Amniotic stem cell (primary cell): ENCODE measurements around the gene NOL7.

ENCODE experiments used
- DNase-seq: peaks from one replicate; lab custom pipeline; 2025; lab: John Stamatoyannopoulos, UW

NOL7 gene

DNA sequence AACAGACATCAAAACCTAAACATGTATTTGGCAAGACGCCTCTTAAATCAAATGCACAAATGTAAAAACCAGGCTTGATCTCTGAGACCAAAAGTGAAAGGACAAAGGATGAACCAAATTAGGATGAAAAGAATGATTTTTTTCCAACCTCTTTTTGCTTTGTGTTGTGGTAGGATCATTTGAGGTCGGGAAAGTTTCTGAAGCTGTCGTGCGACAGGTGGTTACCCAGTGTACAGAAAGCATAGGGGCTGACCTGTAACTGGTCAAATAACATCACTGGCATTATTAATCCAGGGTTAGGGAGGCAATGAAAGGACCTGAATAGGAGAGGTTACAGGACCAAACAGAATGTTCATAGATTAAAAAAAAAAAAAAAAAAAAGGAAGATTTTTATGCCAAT is 18.1 kb upstream of the NOL7 start:
- no peak for DNase-seq

GRCh38 chr6:13600036-13600435 is 15.1 kb upstream of the NOL7 start:
- no peak for DNase-seq

DNA sequence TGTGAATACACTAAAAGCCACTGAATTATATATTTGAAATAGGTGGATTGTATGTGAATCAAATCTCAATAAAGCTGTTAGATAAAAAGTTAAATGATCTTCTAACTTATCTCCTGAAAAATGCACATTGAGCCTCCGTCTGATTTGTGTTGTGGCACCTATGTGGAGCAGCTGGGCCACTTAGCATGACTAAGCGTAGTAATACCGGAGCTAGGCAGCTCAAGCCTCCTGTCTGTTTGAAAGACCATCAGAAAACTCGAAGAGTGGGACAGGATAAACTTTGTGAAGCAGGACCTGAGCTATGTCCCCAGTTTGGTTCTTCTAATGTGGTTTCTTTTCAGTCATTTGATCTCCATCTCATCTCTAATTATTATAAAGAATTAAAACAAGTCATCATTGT is 11.0 kb upstream of the NOL7 start:
- DNase-seq: no peak

- DNase-seq: no peak
These were observed 10.4 kb upstream of the NOL7 start for GRCh38 chr6:13604546-13605416.

- no peak for DNase-seq
These were observed 9.5 kb upstream of the NOL7 start for GRCh38 chr6:13605634-13606033.

DNA sequence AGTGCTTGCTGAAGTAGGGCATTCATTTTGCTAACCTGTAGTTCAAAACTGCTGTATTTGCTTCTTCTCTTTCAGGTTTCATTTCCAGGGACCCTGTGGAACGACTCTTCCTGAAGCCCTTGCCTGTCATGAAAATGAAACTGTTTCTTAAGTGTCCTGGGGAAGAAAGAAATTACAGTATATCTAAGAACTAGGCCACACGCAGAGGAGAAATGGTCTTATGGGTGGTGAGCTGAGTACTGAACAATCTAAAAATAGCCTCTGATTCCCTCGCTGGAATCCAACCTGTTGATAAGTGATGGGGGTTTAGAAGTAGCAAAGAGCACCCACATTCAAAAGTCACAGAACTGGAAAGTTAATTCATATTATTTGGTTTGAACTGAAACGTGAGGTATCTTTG is 3.4 kb upstream of the NOL7 start:
- no peak for DNase-seq

GRCh38 chr6:13613029-13613594 is 2.0 kb upstream of the NOL7 start:
- DNase-seq: no peak

DNA sequence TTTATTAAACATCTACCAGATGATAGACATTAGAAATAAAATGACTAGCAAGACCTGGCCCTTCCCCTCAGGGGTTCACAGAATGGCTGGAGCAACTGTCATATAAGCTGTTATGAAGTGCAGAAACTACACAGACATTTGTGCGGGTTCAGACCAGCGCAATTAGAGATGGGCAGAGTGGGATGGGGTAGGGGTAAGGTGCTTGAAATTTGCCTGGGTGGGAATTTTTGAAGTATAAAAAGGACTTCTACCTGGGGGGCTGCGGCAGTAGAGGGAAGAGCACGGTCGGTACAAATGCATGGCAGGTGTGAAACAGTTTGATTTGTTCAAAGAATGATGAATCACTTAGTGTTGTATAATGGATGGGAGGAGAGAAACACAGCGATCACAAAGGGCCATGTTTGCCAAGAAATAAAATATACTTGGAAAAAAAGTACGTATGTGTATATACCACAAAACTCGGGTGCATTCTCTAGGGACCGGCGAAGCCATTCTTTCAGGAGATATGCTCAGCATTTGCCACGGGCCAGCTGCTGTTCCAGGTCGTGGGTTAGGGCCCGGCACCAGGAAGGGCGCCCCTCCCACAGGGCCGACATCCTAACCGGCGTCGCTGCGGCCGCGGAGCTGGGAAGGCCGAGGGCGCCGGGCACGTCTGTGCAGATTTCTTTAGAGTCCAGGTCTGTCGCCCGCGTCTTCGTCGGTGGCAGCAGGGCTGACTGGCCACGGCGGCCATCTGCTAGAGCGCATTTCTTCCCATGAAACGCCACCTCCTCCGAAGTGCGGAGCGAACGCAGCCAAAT is 809 bp upstream of the NOL7 start:
- DNase-seq: no peak

DNA sequence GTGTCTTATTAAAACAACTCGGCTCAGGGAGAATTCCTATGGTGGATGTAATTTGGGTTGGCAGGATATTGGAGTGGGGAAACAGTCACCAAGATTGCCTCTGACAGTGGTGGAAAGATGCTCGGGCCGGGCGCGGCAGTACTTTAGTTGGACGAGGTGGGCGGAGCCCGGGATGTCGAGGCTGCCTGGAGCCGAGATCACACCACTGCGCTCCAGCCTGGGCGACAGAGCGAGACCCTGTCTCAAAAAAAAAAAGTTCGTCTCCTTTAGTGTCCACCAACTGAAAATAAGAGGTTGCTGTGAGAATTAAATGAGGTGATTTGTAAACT is 621 bp downstream of the NOL7 start:
- DNase-seq: no peak

GRCh38 chr6:13617066-13617465 is 1.9 kb downstream of the NOL7 start:
- no peak for DNase-seq

DNA sequence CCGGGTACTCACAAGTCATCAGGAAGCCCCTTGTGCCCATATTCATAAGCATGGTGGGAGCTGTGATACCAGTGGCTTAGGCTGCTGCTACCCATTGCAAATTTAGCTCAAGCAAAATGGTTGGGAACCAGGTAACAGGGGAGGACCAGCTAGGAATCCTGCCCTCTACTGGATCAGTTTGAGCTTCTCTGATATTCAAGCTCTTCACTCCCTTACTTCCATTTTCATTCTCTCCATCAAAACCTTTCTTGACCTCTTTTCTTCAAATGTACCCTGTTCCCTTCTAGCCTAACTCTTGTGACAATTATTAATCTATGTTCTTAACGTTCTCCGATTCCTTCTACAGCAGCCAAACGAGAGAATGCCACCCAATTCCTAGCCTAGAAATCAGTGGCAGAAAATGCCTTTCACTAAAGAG is 9.7 kb downstream of the NOL7 start:
- DNase-seq: no peak

GRCh38 chr6:13629459-13630116 is 14.5 kb downstream of the NOL7 start:
- DNase-seq: no peak

GRCh38 chr6:13630499-13630898 is 15.4 kb downstream of the NOL7 start:
- no peak for DNase-seq

- DNase-seq: no peak
These were observed 18.2 kb downstream of the NOL7 start for GRCh38 chr6:13633343-13633742.

GRCh38 chr6:13635948-13636658 is 21.0 kb downstream of the NOL7 start:
- no peak for DNase-seq

DNA sequence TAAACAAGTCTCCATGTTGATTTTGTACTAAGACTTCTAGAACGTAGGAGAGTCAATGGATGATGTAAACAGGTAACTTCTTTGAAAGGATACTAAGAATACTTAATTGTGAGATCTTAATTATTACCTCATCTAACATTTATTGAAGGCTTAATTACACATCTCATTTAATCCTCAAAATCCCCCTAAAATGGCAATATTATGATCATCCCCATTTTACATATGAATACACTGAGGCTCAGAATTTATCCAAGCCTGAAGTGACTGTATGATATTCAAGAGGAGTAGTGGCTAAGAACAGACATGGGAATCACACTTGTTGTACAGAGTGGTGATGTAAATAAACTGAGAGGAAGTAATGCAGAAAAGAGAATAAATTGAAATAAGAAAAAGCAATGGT is 22.9 kb downstream of the NOL7 start:
- no peak for DNase-seq

- DNase-seq: no peak
These were observed 23.5 kb downstream of the NOL7 start for GRCh38 chr6:13638626-13639025.

- DNase-seq: no peak
These were observed 26.2 kb downstream of the NOL7 start for GRCh38 chr6:13641315-13641714.

- no peak for DNase-seq
These were observed 28.0 kb downstream of the NOL7 start for GRCh38 chr6:13643125-13643524.

GRCh38 chr6:13648850-13649249 is 33.7 kb downstream of the NOL7 start:
- no peak for DNase-seq

- DNase-seq: no peak
These were observed 34.3 kb downstream of the NOL7 start for GRCh38 chr6:13649393-13649792.

DNA sequence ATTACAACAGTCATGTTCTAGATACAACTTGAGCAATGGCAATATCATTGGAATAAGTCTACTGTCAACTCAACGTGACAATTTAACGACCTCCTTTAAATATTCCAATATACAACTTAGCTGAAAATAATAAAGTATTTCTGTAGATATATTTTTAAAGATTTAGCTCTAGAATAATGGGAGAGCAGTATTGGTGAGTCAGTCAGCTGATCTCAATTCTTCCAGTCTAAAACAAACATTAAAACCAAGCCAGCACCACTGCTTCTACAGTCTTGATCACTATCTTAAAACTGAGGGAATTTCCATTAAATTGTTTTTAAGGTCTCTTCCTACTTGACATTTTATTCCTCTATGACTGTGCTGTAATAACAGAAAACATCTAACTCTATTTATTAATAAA is 38.2 kb downstream of the NOL7 start:
- DNase-seq: peak; percentile 32
